ENCODE measurements around the gene MAN1C1. TPM values are rescaled to one million over a fixed set of nuclear protein-coding genes. Genes with fewer than 3 reads are reported as not detected.

Gene MAN1C1
- total and polyA plus RNA-seq, 9 of the 15 experiments (the other 6 are each of a cell fraction or from before 2014, with no cell fraction given): 0.04 to 0.44 (median 0.10) TPM; not detected in 3

- Histone ChIP-seq H4K20me1 (replicated peaks; ENCODE audit: control insufficient read depth, insufficient read depth, low read length) (peaks cover 11% of the 10 kb centered on the region), H3K4me1 (replicated peaks in 1 of 2; ENCODE audit: control insufficient read depth in 2 of 2, insufficient read depth in 2 of 2, low read length in 2 of 2) (no peaks in the 10 kb centered on the region), H2AFZ (ENCODE audit: low read depth, low read length) (no peak overlapping the region), H3K9me3 (replicated peaks; ENCODE audit: control insufficient read depth, insufficient read depth, low read depth, low read length) (no peaks in the 10 kb centered on the region), H3K27me3 (ENCODE audit: control insufficient read depth in 2 of 2, insufficient read depth in 2 of 2, low read length in 2 of 2) (peaks cover 40 to 67% of the 10 kb centered on the region in 2 experiments), H3K9me1 (ENCODE audit: control insufficient read depth, insufficient read depth, low read length) (no peaks in the 10 kb centered on the region), H3K9ac (ENCODE audit: insufficient read depth in 1 of 2, low read depth in 2 of 2, low read length in 2 of 2) (no peak overlapping the region), H3K27ac (ENCODE audit: extremely low read depth, low read depth, low read length) (no peak overlapping the region), H3K36me3 (ENCODE audit: control insufficient read depth, insufficient read depth, low read length) (no peaks in the 10 kb centered on the region), H3K4me3 (no peak overlapping the region), H3K4me2 (ENCODE audit: insufficient read depth, low read length) (no peak overlapping the region), H3K79me2 (ENCODE audit: control insufficient read depth, insufficient read depth, low read length) (no peaks in the 10 kb centered on the region)
- 2% methylated on average over 8 of the region's 8 CpGs for WGBS (ENCODE audit: insufficient coverage, low coverage, missing lambda C conversion rate)
- in situ Hi-C loops (cut with MboI) (no loop called here), intact Hi-C loops (cut with micrococcal nuclease) (no loop called here)
- peak; percentile 55; the same call in 2 of the 3 replicates for ATAC-seq
- CTCF ChIA-PET (ENCODE audit: low intra/inter-chr PET ratio): interaction anchor here (0.6 kb wide), 1 partner anchor 447 kb away, joined by 3 read pairs; no protein-coding TSS in a partner anchor
- peak; percentile 39; the same call in 1 of the 2 replicates for TF ChIP-seq SMARCA5 (IDR thresholded peaks at IDR 0.05)
- TF ChIP-seq CHAMP1 (IDR thresholded peaks at IDR 0.05): no peak
- TF ChIP-seq BCOR (IDR thresholded peaks at IDR 0.05): 0 out of 2 replicates have a peak, but pooled peaks have one; percentile 21
- TF ChIP-seq CREB3L1 (IDR thresholded peaks at IDR 0.05; ENCODE audit: borderline replicate concordance, low read depth): no peak
- peak; percentile 5 for TF ChIP-seq RBM25 (IDR thresholded peaks at IDR 0.05; ENCODE audit: low read depth, low read length, severe bottlenecking)
- no peak for FAIRE-seq
- BruUV-seq (replicated peaks): no TSS peak
- POLR2A ChIA-PET: no interaction called here
- no peak for DNase-seq (ENCODE audit: extremely low read depth in 1 of 4, low spot score in 3 of 4)
Observed at GRCh38 chr1:25673962-25674806, 57.6 kb downstream of the MAN1C1 start.
